ENCODE data around the gene LLGL2.

GRCh38 chr17:75524269-75524969 is 1.1 kb upstream of the LLGL2 start:
- no peak for TF ChIP-seq POLR2AphosphoS5 (IDR thresholded peaks at IDR 0.05)
- TF ChIP-seq CTCF (IDR thresholded peaks at IDR 0.05), result no peak

All from transverse colon (tissue), 4 donors.